AG09309 (cell line): ENCODE data around the gene STX16.

Experiments used
- DNase-seq: peaks from one replicate; pipeline ENCODE4 v3.0.0-alpha.2; 2010; ENCODE audit warnings: low read depth
- H3K4me3 ChIP-seq: 2 replicates; pipeline ENCODE4 v1.5.1; 2011; ENCODE audit warnings: mild to moderate bottlenecking, low read depth, low read length, moderate library complexity; ENCODE audit not compliant: control insufficient read depth
- TF ChIP-seq, protein P1 (sequence below): IDR thresholded peaks from 2 replicates; pipeline ENCODE4 v1.5.1; 2011; ENCODE audit warnings: mild to moderate bottlenecking, low read depth, low read length, inconsistent platforms; ENCODE audit not compliant: insufficient read depth, control insufficient read depth; ENCODE audit errors: missing control alignments

Gene STX16

DNA sequence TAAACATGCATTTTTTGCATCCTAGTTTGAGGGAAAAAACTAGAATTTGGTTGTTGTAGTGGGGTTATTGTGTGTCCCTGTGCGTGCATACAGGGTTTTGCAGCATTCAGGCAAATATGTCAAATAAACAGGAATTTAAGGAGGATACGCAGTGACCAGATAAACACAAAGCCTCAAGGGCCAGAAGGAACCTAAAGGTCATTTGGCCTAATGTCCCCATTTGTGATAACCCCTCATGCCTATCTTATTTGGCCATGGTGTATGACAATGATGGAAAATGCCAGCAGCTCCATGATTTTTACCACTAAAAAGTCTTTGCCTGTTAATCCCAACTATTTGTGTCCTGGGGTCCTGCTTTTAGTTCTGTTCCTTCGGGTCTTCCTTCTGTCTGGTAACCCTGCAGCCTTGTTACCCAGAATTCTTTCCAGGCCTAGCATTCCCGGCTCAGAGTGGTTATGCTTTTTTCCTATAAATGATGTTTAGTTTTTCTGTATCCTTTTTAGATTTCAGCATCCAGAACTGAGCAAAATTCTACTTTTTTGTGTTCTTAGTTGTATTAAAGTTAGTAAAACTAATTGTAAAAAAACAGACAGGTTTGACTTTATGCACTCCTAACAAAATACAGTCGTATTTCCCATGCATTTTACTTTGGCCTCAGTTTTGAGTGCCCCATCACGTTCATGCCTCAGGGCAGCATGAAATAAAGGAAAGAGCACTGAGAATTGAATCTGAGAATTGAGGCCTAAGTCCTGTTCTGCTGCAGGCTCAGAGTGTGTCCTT is 4.4 kb downstream of the STX16 start:
- no peak overlapping the region for H3K4me3 ChIP-seq
- TF ChIP-seq, protein P1, sequence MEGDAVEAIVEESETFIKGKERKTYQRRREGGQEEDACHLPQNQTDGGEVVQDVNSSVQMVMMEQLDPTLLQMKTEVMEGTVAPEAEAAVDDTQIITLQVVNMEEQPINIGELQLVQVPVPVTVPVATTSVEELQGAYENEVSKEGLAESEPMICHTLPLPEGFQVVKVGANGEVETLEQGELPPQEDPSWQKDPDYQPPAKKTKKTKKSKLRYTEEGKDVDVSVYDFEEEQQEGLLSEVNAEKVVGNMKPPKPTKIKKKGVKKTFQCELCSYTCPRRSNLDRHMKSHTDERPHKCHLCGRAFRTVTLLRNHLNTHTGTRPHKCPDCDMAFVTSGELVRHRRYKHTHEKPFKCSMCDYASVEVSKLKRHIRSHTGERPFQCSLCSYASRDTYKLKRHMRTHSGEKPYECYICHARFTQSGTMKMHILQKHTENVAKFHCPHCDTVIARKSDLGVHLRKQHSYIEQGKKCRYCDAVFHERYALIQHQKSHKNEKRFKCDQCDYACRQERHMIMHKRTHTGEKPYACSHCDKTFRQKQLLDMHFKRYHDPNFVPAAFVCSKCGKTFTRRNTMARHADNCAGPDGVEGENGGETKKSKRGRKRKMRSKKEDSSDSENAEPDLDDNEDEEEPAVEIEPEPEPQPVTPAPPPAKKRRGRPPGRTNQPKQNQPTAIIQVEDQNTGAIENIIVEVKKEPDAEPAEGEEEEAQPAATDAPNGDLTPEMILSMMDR: no peak
- no peak for DNase-seq

DNA sequence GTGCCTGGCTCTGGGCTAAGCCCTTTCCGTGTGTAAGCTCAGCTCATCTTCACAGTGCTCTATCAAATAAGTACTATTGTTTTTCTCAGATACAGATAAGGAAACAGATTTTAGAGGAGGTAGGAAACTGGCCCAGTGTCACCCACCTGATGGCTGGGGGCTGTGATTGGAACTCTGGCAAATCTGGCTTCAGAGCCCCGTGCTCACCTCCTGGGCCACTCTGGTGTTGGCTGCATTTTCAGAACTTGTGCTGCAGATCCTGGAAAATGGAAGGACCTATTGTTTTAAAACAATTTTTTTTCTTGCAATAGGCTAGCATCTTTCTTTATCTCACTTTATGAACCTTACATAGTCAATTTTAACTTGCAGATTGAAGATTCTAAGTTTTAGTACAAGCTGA is 5.7 kb downstream of the STX16 start:
- TF ChIP-seq, protein P1: no peak

DNA sequence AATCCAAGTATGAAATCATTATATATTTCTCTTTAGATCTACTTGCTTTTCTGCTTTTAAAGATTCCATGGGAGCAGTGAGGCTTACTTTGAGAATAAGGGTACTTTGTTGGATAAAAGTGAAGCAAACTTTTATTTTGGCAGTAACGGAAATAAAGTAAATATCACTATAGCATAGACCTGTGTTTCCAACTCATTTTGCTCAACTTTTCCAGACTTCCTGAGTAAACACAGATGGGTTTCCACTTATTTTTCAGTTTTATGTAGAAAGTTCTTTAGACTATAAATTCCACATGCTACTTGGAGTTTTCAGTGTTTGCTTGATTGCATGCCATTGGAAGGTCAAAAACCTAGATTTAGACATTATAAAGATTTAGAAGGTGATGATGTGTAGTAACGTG is 6.2 kb downstream of the STX16 start:
- H3K4me3 ChIP-seq: no peak overlapping the region
- TF ChIP-seq, protein P1: no peak
- DNase-seq: no peak

More for the DNA sequence above, 5.7 kb downstream of the STX16 start:
- no peak for DNase-seq
- no peak overlapping the region for H3K4me3 ChIP-seq

DNA sequence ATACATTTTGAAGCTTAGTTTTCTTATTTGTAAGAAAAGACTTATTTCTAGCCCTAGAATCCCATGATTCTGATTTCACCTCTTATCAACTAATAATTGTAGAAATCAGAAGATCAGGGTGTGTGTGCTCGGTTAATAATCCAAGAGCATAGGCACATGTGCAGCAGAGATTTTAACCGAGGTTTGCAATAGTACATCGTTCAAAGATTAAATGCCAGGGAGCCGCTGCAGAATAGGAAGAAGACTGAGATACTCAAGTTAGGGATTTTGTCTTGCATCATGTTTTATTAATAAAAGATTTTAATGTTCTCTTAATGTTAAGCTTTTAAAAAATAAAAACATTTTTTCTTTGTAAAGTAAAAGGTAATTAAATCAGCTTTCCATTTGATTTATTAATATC is 6.9 kb downstream of the STX16 start:
- TF ChIP-seq, protein P1: no peak
- no peak for DNase-seq
- H3K4me3 ChIP-seq: no peak overlapping the region

DNA sequence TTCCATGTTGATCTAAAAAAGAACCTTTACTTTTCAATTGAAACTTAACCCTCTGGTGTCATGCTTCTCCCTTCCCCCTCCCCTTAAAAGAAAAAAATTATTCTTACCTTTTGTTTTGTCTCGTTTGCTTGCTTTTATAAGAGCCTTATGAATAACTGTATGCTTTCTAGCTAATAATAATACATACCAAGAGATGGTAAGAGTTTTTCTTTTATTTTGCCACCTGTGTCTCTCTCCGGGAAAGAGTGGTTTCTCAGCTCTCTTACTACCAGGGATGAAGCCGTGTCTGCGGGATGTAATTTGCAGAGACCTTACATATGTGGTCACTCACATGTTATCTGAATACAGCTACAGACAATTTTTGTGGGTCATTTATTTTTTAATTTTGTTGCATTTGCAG is 7.7 kb downstream of the STX16 start:
- DNase-seq: no peak
- H3K4me3 ChIP-seq: no peak overlapping the region
- TF ChIP-seq, protein P1: no peak

DNA sequence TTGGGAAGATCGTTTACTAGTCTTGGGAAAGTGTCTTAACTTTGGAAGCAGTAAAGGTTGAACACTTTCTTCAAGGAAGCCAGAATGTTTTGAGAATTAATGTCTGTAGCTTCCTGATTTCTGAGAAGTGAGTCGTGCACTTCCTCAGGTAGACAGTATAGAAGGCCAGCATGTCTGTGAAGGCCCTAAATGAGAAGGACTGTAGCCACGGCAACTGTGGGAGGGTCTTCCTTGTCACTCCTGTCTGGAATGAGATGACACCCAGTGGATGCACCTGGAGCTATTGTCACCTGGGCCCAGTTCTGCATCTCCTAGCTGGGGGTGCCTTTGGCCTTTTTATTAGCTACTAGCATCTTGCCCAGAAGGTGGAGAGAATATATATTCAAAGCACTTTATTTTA is 8.8 kb downstream of the STX16 start:
- H3K4me3 ChIP-seq: no peak overlapping the region
- TF ChIP-seq, protein P1: no peak
- no peak for DNase-seq
